SK-N-MC (cell line): ENCODE data around the gene ZNF740.

Experiments used
- DNase-seq: peaks from one replicate; pipeline ENCODE4 v3.0.0-alpha.2; 2011; ENCODE audit warnings: low read depth, low spot score
- H3K27ac ChIP-seq: fragments of 200-600 bp; sonication (generic); 2 replicates; pipeline ENCODE4 v1.5.1; 2016; ENCODE audit warnings: mixed run types
- H3K36me3 ChIP-seq: fragments of 200-600 bp; sonication (generic); 2 replicates; pipeline ENCODE4 v1.6.1; 2017; ENCODE audit warnings: antibody characterized with exemption, low read length, mixed read lengths; ENCODE audit not compliant: insufficient read depth
- H3K4me3 ChIP-seq: fragments of 200-600 bp; sonication (generic); 2 replicates; pipeline ENCODE4 v1.5.1; 2016
- H3K9ac ChIP-seq: fragments of 200-600 bp; sonication (generic); 2 replicates; pipeline ENCODE4 v1.8.0; 2017; ENCODE audit warnings: mixed run types, mixed read lengths; ENCODE audit not compliant: insufficient read length
- H3K9me3 ChIP-seq: fragments of 200-600 bp; sonication (generic); 2 replicates; pipeline ENCODE4 v1.6.1; 2017; ENCODE audit warnings: low read depth, mild to moderate bottlenecking, antibody characterized with exemption, low read length, moderate library complexity, mixed read lengths
- EZH2 ChIP-seq: fragments of 200-600 bp; sonication (generic); IDR thresholded peaks from one replicate; pipeline ENCODE4 v1.6.1; 2017; ENCODE audit warnings: antibody characterized with exemption
- FOXP2 ChIP-seq: optimal IDR thresholded peaks from 2 replicates; pipeline ENCODE3; 2011; ENCODE audit warnings: mild to moderate bottlenecking, moderate library complexity; ENCODE audit not compliant: insufficient read depth; ENCODE audit errors: extremely low read length, control extremely low read depth
- POLR2AphosphoS5 ChIP-seq: IDR thresholded peaks from 2 replicates; pipeline ENCODE4 v1.6.1; 2012; ENCODE audit warnings: mild to moderate bottlenecking, low read depth, low read length, borderline replicate concordance

The ZNF740 gene

DNA sequence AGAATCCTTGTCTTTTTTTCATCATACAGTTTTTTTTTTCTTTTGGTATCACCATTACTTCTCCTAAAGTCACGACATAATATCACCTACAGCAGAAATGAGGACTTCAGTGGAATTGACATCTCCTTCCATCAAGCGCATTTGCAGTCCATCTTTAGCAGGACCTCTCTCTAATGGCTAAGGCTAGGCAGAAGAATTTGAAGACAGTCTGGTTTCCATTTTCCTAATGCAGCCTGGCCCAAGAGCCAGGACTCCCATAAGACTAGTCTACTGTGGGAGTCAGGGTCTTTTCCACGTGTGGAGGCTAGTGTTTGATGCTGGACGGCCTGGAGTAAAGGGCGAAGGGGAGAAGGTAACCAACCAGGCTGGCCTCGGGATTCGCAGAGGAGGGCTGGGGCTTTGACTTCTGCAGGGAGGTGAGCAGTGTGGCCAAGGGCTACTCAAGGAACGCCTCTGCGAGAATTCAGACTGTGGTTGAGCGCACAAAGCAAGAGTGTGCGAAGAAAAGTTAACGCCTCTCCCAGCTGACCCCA lies 769 bp upstream of the ZNF740 start:
- Histone ChIP-seq H3K4me3 (peak overlapping the region; percentile 87), H3K27ac (peak overlapping the region; percentile 90), H3K9me3 (no peaks in the 10 kb centered on the region), H3K36me3 (peaks cover 31% of the 10 kb centered on the region), H3K9ac (peak overlapping the region; percentile 92)
- TF ChIP-seq EZH2 (no peak), POLR2AphosphoS5 (no peak), FOXP2 (no peak)
- DNase-seq = no peak

DNA sequence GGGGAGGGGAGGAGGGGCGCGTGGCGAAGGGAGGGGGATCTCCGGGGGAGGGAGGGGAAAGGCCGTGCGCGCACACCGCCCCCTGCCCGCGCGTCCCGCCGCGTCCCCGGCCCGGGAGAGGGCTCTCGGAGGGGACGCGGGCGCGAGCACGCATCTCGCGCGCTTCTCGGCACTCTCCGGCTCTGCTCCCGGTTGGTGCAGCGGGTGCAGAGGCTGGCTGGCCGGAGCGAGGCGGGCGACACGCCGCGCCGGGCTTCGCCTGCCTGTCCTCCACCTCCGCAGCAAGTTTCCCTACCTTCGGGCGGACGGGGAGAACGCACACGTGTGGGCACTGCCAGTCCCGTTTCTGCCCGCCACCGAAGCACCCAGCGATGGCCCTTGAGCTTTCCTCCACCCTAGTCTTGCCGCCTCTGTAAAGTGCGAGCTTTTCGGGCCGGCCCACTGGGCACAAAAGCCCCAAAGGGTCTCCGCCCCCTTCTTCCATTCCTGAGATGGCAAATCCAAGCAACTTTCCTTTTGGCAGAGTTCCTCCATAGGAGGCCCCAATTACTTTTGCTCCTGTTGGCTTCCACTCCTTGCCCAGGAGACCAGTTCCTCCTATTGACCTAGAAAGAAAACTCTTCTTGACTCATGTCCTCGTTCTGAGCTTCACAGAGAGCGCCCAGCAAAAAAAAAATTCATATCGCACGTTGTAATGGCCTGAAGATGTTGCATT lies 566 bp downstream of the ZNF740 start:
- peak overlapping the region; percentile 87 for H3K4me3 ChIP-seq
- H3K9ac ChIP-seq = peak overlapping the region; percentile 92
- H3K36me3 ChIP-seq = peaks cover 45% of the 10 kb centered on the region
- H3K27ac ChIP-seq = peak overlapping the region; percentile 90
- TF ChIP-seq POLR2AphosphoS5 (peak; percentile 64), FOXP2 (no peak)
- no peak for DNase-seq
- H3K9me3 ChIP-seq = no peaks in the 10 kb centered on the region

DNA sequence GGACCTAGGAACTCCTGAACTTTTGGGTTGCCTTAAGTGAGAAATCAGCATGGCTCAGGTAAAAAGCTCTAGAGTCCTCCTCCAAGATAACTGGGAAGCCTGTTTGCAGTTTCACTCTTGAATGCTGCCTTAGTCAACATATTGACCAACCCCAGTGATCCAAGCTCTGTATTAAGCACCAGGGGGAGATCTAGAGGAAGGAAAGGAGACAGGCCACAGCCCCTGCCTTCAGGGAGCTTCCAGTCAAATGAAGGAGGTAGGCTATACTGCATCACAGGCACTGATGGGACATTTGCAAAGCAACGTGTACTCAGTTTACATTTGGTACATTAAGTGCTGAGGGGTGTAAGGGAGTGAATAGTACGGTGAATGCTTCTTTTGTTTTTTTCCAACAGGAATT lies 1.4 kb downstream of the ZNF740 start:
- Histone ChIP-seq H3K9ac (no peak overlapping the region), H3K4me3 (peak overlapping the region; percentile 87), H3K27ac (peak overlapping the region; percentile 90; the same call in 1 of the 2 replicates), H3K9me3 (no peaks in the 10 kb centered on the region), H3K36me3 (peaks cover 53% of the 10 kb centered on the region)
- no peak for DNase-seq
- no peak for TF ChIP-seq FOXP2
- no peak for TF ChIP-seq EZH2
- no peak for TF ChIP-seq POLR2AphosphoS5

DNA sequence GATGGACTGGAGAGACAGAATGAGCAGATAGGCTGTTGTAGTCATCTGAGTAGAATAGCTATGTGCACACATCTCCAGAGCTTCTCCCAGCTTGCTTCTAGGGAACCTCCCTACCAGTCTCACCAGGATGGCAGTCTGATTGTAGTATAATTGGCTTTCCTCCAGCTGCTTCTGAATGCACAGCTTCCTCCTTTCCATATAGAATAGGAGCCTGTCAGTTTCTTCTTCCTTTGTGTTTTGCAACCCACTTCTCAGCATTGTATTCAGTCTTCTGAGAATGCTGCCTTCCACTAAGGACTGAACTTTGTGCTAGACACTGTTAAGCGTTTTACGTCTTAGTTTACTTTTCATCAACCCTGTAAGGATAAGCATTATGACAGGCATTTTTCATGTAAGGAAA lies 2.4 kb downstream of the ZNF740 start:
- DNase-seq = no peak
- no peak for TF ChIP-seq POLR2AphosphoS5
- TF ChIP-seq EZH2 = no peak
- TF ChIP-seq FOXP2 = no peak
- Histone ChIP-seq H3K4me3 (peak overlapping the region; percentile 87), H3K9ac (peak overlapping the region; percentile 25), H3K27ac (no peak overlapping the region; the same call in 1 of the 2 replicates), H3K36me3 (peaks cover 63% of the 10 kb centered on the region), H3K9me3 (no peaks in the 10 kb centered on the region)

DNA sequence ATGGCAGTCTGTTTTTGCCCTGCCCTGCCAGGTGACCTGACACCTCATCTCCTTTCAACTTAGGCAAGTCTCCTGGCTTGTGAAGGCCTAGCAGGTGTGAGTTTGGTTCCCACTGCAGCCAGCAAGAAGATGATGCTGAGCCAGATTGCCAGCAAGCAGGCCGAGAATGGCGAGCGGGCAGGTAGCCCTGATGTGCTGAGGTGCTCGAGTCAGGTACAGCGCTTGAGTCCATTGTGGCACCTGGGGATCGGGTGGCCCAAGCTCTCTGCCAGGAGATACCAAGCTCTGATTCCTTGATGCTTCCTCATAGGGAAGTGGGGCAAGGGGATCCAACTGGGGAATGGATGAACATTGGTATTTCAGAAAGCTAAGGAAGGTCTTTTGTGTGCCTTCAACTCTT lies 4.3 kb downstream of the ZNF740 start:
- Histone ChIP-seq H3K9ac (no peak overlapping the region), H3K36me3 (peaks cover 72% of the 10 kb centered on the region), H3K9me3 (no peaks in the 10 kb centered on the region), H3K4me3 (no peak overlapping the region), H3K27ac (no peak overlapping the region)
- TF ChIP-seq EZH2 = no peak
- TF ChIP-seq FOXP2 = no peak
- DNase-seq = no peak

DNA sequence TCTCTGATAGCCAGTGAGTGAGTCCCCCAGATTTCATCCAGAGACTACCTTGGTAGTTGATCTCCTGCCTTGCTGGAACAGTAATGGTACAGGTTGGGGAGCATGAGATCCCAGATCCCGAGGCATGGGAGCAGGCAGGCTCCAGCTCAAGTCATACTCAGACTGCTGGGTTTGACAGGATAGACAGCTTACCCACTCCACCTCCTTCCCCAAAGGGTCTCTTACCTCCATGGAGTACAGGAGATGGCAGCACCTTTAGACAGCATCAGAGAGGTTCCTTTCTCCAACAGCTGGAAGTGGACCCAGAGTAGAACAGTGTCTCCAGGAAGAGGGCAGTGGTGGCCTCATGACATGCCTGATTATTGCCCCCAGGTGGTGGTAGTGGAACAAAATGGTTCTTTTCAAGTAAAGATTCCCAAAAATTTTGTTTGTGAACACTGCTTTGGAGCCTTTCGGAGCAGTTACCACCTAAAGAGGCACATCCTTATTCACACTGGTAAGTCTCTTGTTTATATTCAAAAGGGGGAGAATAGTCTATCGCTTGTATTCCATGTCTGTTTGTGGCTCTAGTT lies 5.1 kb downstream of the ZNF740 start:
- H3K9ac ChIP-seq = no peak overlapping the region
- H3K27ac ChIP-seq = no peak overlapping the region
- DNase-seq = no peak
- no peaks in the 10 kb centered on the region for H3K9me3 ChIP-seq
- peaks cover 72% of the 10 kb centered on the region for H3K36me3 ChIP-seq
- no peak overlapping the region for H3K4me3 ChIP-seq
- TF ChIP-seq FOXP2 (no peak), POLR2AphosphoS5 (no peak), EZH2 (no peak)

DNA sequence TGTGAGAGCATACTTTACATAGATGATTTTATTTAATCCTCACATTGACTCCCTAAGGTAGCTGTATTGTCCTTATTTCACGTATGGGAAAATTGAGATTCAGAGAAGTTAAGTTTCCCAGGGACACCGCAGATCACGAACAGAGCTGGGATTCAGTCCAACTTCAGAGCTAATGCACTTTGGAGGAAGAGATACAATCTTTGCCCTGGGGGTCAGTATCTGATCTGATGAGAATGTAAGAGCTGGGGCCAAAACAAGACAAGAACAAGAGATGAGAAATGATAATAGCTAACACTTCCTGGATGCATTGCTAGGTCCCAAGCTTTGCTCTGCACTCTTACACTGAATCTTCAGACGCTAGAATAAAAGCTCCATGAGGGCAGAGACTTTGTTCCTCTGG lies 6.2 kb downstream of the ZNF740 start:
- H3K27ac ChIP-seq = 0 out of 2 replicates have a peak overlapping the region, but pooled peaks have one; percentile 31
- H3K9ac ChIP-seq = no peak overlapping the region
- no peak for DNase-seq
- TF ChIP-seq EZH2 (no peak), POLR2AphosphoS5 (no peak), FOXP2 (no peak)
- H3K36me3 ChIP-seq = peaks cover 68% of the 10 kb centered on the region
- H3K9me3 ChIP-seq = no peaks in the 10 kb centered on the region
- H3K4me3 ChIP-seq = no peak overlapping the region

DNA sequence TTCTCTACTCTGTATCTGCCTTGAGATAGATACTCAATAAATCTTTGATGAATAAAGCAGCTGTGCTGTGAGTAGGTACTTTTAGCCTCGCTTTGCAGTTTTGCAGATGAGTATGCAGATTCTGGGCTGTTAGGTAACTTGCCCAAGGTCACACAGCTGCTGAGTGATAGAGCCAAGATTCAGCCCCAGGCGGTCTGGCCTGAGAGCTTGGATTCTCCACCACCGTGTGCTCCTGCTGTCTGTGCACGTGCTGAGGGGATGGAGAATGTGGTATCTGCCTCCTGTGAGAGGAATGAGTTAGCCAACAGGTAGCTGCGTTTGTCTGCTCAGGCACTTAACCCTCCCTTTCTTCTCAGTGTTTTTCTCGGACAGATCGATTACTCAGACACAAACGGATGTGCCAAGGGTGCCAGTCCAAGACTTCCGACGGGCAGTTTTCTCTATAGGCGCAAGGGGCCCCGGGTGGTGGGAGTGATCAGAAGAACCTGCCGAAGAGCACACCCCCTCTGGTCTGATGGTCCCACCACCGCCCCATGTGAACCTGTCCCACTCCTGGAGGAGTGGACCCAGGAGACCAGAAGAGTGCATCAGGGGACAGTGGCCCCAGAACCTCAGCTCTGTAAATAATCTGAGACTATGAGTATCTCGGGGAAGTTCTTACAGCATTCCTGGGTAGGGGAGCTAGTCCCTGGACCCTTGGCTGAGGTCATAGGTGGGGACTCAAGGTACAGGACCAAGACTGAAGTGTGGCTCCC lies 6.8 kb downstream of the ZNF740 start:
- Histone ChIP-seq H3K27ac (no peak overlapping the region), H3K9me3 (no peaks in the 10 kb centered on the region), H3K4me3 (no peak overlapping the region), H3K9ac (no peak overlapping the region), H3K36me3 (peaks cover 62% of the 10 kb centered on the region)
- TF ChIP-seq EZH2 (no peak), FOXP2 (no peak), POLR2AphosphoS5 (no peak)
- DNase-seq = no peak
